ENCODE measurements around the gene ATOH1.

The ATOH1 gene, protein sequence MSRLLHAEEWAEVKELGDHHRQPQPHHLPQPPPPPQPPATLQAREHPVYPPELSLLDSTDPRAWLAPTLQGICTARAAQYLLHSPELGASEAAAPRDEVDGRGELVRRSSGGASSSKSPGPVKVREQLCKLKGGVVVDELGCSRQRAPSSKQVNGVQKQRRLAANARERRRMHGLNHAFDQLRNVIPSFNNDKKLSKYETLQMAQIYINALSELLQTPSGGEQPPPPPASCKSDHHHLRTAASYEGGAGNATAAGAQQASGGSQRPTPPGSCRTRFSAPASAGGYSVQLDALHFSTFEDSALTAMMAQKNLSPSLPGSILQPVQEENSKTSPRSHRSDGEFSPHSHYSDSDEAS

DNA sequence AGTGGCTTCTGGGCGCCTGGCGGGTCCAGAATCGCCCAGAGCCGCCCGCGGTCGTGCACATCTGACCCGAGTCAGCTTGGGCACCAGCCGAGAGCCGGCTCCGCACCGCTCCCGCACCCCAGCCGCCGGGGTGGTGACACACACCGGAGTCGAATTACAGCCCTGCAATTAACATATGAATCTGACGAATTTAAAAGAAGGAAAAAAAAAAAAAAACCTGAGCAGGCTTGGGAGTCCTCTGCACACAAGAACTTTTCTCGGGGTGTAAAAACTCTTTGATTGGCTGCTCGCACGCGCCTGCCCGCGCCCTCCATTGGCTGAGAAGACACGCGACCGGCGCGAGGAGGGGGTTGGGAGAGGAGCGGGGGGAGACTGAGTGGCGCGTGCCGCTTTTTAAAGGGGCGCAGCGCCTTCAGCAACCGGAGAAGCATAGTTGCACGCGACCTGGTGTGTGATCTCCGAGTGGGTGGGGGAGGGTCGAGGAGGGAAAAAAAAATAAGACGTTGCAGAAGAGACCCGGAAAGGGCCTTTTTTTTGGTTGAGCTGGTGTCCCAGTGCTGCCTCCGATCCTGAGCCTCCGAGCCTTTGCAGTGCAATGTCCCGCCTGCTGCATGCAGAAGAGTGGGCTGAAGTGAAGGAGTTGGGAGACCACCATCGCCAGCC, at the start of gene ATOH1:
Gene ATOH1 (plus strand): TSS at position 422 of the 663 bp plus-strand sequence. CDS start 174 bp downstream, at position 596.
- peak in 4 of 56 donors; percentile 5 to 20 (median 6) for DNase-seq

DNA sequence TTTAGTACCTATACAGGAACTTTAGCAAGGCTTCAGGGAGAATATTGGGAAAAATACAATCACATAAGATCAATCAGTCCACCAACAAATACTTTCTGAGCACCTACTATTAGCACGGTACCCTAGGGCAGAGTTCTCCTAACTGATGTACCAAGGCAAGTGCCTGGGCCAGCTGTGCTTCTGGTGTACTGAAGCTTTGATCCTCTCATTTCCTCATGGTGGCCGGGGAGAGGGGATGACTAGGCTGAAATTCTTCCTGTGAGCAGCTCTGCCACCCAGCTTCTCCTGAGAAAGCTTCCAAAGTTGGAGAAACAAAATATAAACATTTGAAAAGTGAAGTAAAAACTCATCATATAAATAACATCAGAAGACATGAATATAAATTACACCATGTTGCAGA, 49.3 kb upstream of the ATOH1 start:
- no peak for DNase-seq

DNA sequence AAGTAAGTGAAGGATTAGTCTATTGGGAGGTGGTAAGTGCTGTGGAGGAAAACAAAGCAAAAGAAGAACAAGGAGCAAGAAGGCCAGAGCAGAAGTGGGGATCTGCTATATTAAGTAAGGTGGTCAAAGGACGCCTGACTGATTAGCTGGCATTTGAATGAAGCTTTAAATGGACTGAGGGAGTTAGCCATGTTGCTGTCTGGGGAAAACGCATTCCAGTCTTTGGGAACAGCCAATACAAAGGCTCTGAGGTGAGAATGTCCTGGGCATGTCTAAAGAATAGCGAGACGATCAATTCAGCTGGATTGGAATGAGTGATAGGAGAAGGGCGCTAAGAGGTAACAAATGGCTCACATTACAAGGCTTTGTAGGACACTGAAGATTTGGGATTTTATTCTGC, 48.5 kb upstream of the ATOH1 start:
- DNase-seq = no peak

DNA sequence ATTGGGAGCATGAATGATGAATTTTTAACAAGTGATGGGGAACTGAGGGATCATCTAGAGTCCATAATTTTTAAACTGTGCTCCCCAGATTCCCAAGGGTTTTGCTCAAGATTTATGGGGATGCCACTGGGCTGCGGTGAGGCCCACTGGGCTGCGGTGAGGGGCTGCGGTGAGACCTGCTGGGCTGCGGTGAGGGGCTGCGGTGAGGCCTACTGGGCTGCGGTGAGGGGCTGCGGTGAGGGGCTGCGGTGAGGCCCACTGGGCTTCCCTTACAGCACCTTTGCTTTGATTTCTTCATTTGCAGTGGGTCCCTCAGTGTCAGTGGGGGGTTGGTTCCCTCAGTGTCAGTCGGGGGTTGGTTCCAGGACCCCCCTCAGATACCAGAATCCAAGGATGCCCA, 47.4 kb upstream of the ATOH1 start:
- DNase-seq = no peak

DNA sequence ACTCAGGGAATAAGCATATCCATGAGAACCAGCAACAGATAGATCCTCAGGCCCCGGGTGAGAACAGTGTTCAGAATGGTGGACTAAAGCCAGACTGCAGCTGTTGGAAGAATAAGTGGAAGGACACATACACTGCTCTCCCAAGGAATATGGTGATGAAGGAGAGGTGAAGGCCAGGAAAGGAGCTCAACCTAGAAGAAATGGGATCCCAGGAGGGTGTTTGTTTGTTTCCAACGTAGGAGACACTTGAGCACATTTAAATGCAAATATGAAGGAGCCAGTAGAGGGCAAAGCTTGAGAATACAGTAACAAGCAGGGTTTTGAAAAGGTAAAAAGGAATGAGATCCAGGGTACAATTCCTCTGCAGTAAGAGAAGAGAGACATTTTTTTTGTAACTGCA, 42.4 kb upstream of the ATOH1 start:
- DNase-seq = no peak

DNA sequence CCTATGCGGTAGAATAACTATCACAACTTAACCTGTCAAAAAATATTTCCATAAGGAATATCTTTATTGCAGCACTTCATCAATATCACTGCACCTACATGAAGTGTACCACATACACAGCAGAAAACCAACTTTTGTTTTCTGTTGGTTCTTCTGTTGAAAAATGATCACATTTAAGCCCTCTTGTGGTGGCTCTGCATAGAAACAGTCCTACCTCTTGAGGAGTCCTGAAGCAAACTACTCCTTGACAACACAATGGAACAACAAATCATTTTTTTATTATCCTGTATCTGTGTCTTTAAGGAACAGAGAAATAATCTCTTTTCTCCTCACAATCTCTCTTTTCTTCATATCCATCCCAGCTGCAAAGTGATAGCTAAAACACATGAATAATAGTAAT, 39.8 kb upstream of the ATOH1 start:
- no peak for DNase-seq

DNA sequence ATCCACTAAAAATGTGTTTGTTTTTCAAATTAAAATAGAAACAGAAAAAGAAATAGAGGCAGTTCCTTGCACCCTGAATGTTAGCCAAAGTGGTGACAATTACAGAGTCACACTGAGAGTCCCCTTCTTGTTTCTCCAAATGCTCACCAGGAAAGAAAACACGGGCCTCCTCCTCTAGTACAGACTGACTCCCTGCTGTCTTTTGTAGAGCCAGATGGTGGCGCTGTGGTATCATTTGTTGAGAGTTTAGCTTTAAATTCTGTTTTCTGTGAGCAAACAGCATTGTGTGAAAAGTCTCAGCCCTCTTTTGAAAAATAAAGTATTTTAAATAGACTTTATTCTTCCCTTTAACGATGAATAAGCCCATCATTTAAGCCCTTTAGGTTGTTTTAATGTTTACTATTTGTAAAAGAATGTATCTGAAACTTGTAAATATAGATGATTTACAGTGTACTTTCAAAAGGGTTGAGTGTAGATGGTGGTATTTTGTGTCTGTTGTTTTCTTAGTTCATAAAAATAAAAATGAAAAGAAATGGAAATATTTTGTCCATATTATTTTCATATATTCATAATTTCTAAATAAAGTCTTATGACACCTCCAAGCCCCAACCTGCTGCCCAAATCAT, 36.9 kb upstream of the ATOH1 start:
- DNase-seq = peak in 38 of 56 donors; percentile 0 to 74 (median 14)

DNA sequence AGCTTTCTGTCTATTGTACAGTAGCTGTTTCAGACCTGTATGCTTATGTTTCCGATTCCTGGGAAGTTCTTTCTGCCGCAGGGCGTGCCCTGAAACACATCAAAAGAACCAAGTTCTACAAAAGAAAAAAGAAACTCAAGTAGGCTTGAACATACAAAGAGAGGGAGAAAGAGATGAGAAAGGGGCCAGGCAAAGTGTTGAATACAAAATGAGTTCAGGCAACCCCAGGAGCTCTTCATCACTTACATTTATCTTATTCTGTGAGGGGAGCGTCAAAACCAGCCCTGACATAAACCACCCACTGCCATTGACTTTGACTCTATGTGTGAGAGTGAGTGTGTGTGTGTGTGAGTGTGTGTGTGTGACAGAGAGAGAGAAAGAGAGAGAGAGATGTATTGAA, 26.5 kb upstream of the ATOH1 start:
- no peak for DNase-seq

DNA sequence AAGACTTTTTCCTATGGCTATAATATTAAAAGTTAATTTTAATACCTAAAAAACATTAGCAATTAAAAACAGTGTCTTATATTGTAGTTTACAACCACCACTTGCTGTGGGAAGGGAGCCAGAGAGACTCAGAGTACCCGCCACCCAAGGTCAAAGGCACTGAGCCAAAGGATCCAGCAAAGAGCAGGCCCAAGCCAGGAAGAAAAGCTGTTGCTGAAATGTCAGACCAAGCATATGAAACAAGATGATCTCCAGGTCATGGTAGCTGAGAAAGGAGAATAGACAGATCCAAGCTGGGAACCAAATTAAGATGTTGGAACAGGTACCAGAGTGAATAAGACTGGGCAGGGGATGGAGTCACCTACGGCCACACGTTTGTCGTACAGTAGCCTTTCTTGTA, 18.8 kb upstream of the ATOH1 start:
- peak in 1 of 56 donors; percentile 12 for DNase-seq

DNA sequence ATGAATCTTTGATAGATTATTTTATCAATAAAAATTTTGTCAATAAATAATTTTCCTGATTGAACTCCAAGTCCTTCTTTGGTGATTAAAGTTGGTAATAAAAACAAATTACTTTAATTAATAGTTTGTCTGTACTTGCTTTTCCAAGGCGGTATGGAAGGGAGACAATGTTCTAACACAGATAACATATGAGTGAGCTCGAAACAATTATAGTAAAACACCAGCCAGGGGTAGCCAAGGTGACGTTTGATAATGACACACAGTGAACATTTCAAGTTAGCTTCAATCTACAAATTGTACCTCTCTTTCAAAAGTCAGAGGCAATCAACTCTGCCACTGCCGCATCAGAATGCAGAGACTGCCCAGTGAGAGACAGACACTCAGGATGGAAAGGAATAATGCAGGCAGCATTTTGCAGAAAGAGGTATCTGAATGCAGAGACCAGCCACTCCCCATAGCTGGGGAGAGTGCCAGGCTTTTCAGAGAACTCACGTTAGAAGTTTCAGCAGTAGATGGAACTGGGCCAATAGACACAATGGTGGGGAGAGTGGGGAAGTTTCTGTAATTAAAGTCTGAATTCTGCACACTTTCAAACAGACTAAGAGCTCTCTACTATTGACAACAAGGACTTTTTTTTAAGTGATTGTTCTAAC, 18.1 kb upstream of the ATOH1 start:
- no peak for DNase-seq

DNA sequence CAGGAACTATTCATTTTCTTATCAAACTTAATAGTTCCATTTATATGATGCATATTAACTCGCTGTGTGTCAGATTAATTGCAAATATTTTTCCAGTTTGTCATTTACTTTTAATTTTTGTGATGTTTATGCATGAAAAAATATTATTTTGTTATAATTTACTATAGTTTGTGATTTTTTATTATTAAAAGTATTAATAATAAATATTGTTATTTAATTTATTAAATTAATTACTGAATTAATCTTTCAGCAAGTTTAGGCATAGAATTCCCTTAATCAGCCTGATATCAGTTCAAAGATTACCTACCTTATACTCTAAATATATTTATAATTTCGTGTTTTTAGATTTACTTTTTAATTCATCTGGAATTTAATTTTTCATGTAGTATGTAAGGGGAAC, 15.5 kb upstream of the ATOH1 start:
- no peak for DNase-seq

DNA sequence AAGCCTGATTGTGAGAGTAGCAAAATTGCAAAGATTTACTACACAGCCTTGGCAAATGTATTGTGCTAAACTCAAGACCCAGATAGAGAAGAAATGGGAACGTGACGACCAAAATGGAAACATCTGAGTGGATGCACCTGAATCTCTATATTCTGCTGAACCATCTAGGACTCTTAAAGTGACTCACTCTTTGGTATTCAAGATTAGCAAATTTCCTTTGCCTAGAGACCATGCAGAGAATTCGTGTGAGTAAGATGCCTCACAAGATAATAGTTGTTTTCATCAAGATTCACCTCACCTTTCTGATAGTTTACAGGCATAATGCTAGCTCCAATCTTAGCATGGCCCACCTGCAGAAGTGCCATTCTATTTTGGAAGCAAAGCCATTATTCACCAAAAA, 14.4 kb upstream of the ATOH1 start:
- DNase-seq = no peak

DNA sequence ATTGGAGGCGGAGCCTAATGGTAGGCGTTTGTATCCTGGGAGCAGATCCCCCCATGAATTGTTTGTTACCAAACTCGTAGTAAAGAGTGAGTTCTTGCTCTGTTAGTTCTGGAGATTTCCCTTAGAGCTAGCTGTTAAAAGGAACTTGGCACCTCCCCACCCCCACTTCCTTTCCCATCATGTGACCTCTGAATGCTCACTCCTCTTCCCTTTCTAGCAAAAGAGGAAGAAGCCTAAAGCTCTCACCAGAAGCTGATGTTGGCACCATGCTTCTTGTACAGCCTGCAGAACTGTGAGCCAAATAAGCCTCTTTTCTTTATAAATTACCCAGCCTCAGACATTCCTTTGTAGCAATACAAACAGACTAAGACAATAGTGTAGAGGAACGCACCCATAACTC, 13.8 kb upstream of the ATOH1 start:
- peak in 8 of 56 donors; percentile 1 to 45 (median 10) for DNase-seq

DNA sequence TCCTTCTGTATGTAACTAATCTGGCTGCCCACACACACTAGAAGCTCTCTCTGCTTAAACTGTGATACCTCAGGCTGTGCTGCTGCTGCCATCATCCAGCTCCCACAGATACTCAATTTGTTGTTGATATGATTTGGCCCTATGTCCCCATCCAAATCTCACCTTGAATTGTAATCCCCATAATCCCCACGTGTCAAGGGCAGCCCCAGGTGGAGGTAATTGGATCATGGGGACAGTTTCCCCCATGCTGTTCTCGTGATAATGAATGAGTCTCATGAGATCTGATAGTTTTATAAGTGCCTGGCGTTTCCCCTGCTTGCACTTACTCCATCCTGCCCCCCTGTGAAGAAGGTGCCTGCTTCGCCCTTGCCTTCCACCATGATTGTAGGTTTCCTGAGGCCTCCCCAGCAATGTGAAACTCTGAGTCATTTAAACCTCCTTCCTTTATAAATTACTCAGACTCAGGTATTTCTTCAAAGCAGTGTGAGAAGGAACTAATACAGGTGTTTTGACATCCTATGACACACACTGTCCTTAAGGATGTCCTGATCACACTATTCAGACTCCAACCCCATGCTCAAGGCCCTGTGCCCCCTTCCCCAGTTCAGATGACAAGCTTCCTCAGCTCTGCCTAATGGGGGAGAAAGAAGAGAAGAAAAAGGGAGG, 2.9 kb upstream of the ATOH1 start:
- DNase-seq = no peak

DNA sequence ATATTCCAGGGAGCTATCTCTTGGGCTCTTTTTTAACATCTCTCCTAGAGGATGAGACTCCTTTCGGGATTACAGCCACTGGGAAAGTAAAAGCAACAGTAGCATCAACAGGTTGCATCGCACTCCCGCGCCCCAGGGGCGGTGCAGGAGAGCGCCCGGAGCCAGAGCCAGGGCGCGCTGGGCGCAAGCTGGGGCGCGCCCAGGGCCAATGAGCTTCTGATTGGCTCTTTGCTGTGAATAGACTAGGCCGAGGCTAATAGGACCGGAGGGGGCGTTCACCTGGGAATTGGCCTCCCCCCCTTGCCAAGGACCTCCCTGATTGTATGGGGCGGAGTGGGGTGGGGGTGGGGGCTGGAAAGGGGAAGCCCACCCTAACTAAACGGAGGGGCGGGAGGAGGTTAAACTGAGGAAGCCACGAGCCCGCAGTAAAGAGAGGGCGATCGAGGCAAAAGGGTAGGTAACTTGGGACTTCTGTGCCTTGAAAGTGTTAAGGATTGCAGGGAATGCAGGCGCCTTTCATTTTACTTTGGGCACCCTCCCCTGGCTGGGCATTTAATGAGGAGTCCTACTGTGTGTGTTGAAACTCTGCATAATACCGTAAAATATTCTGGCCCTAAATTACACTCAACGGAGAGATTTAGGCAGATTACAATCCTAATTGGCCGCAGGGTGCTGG, 1.1 kb upstream of the ATOH1 start:
- DNase-seq = no peak

DNA sequence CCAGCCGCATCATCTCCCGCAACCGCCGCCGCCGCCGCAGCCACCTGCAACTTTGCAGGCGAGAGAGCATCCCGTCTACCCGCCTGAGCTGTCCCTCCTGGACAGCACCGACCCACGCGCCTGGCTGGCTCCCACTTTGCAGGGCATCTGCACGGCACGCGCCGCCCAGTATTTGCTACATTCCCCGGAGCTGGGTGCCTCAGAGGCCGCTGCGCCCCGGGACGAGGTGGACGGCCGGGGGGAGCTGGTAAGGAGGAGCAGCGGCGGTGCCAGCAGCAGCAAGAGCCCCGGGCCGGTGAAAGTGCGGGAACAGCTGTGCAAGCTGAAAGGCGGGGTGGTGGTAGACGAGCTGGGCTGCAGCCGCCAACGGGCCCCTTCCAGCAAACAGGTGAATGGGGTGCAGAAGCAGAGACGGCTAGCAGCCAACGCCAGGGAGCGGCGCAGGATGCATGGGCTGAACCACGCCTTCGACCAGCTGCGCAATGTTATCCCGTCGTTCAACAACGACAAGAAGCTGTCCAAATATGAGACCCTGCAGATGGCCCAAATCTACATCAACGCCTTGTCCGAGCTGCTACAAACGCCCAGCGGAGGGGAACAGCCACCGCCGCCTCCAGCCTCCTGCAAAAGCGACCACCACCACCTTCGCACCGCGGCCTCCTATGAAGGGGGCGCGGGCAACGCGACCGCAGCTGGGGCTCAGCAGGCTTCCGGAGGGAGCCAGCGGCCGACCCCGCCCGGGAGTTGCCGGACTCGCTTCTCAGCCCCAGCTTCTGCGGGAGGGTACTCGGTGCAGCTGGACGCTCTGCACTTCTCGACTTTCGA, 654 bp downstream of the ATOH1 start:
- DNase-seq = no peak

DNA sequence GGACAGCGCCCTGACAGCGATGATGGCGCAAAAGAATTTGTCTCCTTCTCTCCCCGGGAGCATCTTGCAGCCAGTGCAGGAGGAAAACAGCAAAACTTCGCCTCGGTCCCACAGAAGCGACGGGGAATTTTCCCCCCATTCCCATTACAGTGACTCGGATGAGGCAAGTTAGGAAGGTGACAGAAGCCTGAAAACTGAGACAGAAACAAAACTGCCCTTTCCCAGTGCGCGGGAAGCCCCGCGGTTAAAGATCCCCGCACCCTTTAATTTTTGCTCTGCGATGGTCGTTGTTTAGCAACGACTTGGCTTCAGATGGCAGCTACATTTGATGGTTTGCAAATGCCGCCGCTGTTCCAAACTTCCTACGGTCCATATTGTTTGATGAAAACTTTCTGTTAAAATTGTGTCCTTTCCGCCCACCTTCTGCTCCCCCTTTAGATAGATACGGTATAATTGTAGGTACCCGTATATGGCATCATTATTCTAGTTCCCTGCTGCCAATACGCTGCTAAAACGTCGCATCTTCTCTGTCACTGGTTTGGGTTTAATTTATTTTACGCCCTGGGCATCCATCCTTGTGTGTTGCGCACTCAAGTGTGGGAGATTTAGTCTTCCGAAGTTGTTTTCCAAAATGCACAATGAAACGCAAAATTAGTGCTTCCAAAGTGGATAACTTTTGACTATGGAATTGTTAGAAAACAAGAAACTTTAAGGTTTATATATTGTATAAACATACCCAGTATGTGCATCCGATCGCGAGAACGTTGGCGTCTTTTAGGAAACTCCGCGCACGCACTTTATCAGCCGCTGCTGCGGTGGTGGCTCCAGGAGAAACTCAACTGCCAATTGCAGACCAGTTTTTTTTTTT, 1.5 kb downstream of the ATOH1 start:
- DNase-seq = no peak

DNA sequence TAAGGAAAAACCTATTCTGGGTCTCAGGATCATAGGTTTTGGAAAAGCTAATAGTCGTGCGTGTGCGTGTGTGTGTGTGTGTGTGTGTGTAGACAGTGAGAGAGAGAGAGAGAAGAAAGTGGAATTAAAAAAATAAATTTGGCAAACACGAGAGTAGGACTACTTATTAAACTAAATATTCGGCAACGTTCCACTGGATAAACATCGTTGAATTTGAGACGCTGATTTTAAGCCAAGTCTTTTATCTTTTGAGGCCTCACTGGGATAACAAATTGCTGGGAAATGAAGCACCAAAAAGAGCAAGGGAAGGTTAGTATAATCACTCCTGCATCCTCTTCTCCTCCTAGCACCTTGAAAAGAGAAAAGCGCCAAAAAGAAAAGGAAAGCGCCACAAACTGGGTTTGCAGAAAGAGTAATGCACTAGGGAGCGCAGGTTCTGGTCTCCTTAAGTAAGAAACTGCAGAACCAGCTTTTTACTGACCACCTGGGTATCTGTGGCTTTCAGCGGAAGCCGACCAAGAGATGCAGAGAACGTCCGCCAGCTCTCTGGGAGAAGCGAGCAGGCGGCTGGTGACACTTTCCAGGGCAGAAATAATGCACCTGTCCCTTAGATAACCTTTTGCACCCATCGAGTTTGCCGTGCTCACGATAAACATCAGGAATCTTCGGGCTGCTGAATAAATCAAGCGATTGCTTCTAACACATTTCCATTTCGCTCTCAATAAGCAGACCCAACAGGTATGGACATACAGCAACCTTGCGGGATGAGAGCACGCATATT, 3.4 kb downstream of the ATOH1 start:
- no peak for DNase-seq
